IMR-90 (cell line): Measurements from ENCODE around the gene FNDC7. TPM values are rescaled to one million over a fixed set of nuclear protein-coding genes. Genes with fewer than 3 reads are reported as not detected.

ENCODE experiments used
- ATAC-seq: fragments of 200-7000 bp; cut with Tn5 transposase; 2 replicates; pipeline ENCODE4 v1.9.1; 2020; ENCODE audit warnings: low read depth, mild to moderate bottlenecking, moderate library complexity
- BruUV-seq: library from RNA; stranded (reverse); fragments of 400-500 nt; replicated peaks from 2 replicates; lab custom pipeline; 2021; lab: Mats Ljungman, UMichigan
- CTCF ChIA-PET: fragments of 300-600 bp; formaldehyde crosslinking; extraction: SDS; loops from one replicate; lab custom pipeline; 2021; ENCODE audit warnings: antibody characterized with exemption; lab: Yijun Ruan, JAX
- POLR2A ChIA-PET: fragments of 300-600 bp; sonication (Branson Sonifier 250); formaldehyde crosslinking; loops from one replicate; lab custom pipeline; 2022; ENCODE audit warnings: antibody characterized with exemption; ENCODE audit not compliant: unreplicated experiment; lab: Charles Lee
- DNase-seq: peaks from one replicate; pipeline ENCODE4 v3.0.0; 2013
- H2AFZ ChIP-seq: replicated peaks from 2 replicates; pipeline ENCODE3; 2013; ENCODE audit warnings: low read length, mild to moderate bottlenecking; ENCODE audit not compliant: poor library complexity
- H2AK5ac ChIP-seq: 2 replicates; pipeline ENCODE4 v1.6.1; 2013; ENCODE audit warnings: low read depth, low read length, inconsistent platforms
- H2AK9ac ChIP-seq: replicated peaks from 2 replicates; pipeline ENCODE3; 2013; ENCODE audit warnings: mild to moderate bottlenecking, low read depth, low read length, moderate library complexity; ENCODE audit not compliant: poor library complexity
- H2BK120ac ChIP-seq: 2 replicates; pipeline ENCODE4 v1.6.1; 2013; ENCODE audit warnings: low read depth, low read length, inconsistent platforms
- H2BK15ac ChIP-seq: 3 replicates; pipeline ENCODE4 v1.6.1; 2013; ENCODE audit warnings: low read depth, low read length, inconsistent platforms
- H2BK20ac ChIP-seq: 2 replicates; pipeline ENCODE4 v1.6.1; 2013; ENCODE audit warnings: low read depth, mild to moderate bottlenecking, inconsistent platforms, low read length, moderate library complexity
- H2BK5ac ChIP-seq: 2 replicates; pipeline ENCODE4 v1.6.1; 2013; ENCODE audit warnings: mild to moderate bottlenecking, low read depth, low read length, inconsistent platforms; ENCODE audit not compliant: poor library complexity, severe bottlenecking
- H3K14ac ChIP-seq: replicated peaks from 2 replicates; pipeline ENCODE4 v1.6.1; 2013; ENCODE audit warnings: low read depth, low read length, inconsistent platforms
- H3K18ac ChIP-seq: 2 replicates; pipeline ENCODE4 v1.6.1; 2013; ENCODE audit warnings: low read depth, low read length, control low read depth
- H3K23ac ChIP-seq: 2 replicates; pipeline ENCODE4 v1.6.1; 2013; ENCODE audit warnings: low read depth, low read length, inconsistent platforms
- H3K27ac ChIP-seq: 2 replicates; pipeline ENCODE4 v1.5.1; 2013; ENCODE audit warnings: mild to moderate bottlenecking, control low read depth, low read length; ENCODE audit not compliant: insufficient read depth
- H3K27me3 ChIP-seq: 2 replicates; pipeline ENCODE4 v1.6.1; 2013; ENCODE audit warnings: low read length; ENCODE audit not compliant: control insufficient read depth, insufficient read depth
- H3K36me3 ChIP-seq: 2 replicates; pipeline ENCODE4 v1.6.1; 2013; ENCODE audit warnings: low read length, mixed read lengths; ENCODE audit not compliant: control insufficient read depth, insufficient read depth
- H3K4ac ChIP-seq: 2 replicates; pipeline ENCODE4 v1.6.1; 2013; ENCODE audit warnings: low read depth, low read length, inconsistent platforms
- H3K4me1 ChIP-seq: 2 replicates; pipeline ENCODE4 v1.6.1; 2013; ENCODE audit warnings: low read length, mixed read lengths; ENCODE audit not compliant: control insufficient read depth, insufficient read depth
- H3K4me2 ChIP-seq: 2 replicates; pipeline ENCODE4 v1.6.1; 2013; ENCODE audit warnings: low read depth, mild to moderate bottlenecking, control low read depth, low read length, moderate library complexity
- H3K4me3 ChIP-seq: 2 replicates; pipeline ENCODE4 v1.5.1; 2013; ENCODE audit warnings: low read depth, mild to moderate bottlenecking, control low read depth, low read length, moderate library complexity; ENCODE audit not compliant: insufficient read depth
- H3K56ac ChIP-seq: 2 replicates; pipeline ENCODE4 v1.6.1; 2013; ENCODE audit warnings: low read length, inconsistent platforms; ENCODE audit not compliant: insufficient read depth; ENCODE audit errors: extremely low read depth
- H3K79me1 ChIP-seq, 2 experiments: 2 replicates each; pipeline ENCODE4 v1.6.1; 2013; ENCODE audit warnings: low read length in 2 of 2, inconsistent platforms in 1 of 2, low read depth in 1 of 2
- H3K9ac ChIP-seq: 2 replicates; pipeline ENCODE4 v1.6.1; 2013; ENCODE audit warnings: low read depth, low read length, control low read depth
- H3K9me1 ChIP-seq: 2 replicates; pipeline ENCODE4 v1.6.1; 2013; ENCODE audit warnings: low read length, inconsistent platforms; ENCODE audit not compliant: insufficient read depth
- H3K9me3 ChIP-seq: 2 replicates; pipeline ENCODE4 v1.6.1; 2013; ENCODE audit warnings: low read length; ENCODE audit not compliant: control insufficient read depth, insufficient read depth
- H4K20me1 ChIP-seq: 2 replicates; pipeline ENCODE4 v1.6.1; 2013; ENCODE audit warnings: low read length, inconsistent platforms; ENCODE audit not compliant: insufficient read depth
- H4K5ac ChIP-seq: 2 replicates; pipeline ENCODE4 v1.6.1; 2013; ENCODE audit warnings: mild to moderate bottlenecking, low read depth, low read length, control low read depth
- H4K8ac ChIP-seq, 2 experiments: 2 replicates each; pipeline ENCODE4 v1.6.1; 2013; ENCODE audit warnings: low read depth in 2 of 2, low read length in 2 of 2, control low read depth in 1 of 2, inconsistent platforms in 1 of 2
- H4K91ac ChIP-seq: 2 replicates; pipeline ENCODE4 v1.6.1; 2013; ENCODE audit warnings: low read depth, low read length, inconsistent platforms; ENCODE audit not compliant: insufficient read depth
- BHLHE40 ChIP-seq: fragments of 150-350 bp; IDR thresholded peaks from 2 replicates; pipeline ENCODE4 v1.6.1; 2016; ENCODE audit warnings: mild to moderate bottlenecking, low read depth, low read length
- CEBPB ChIP-seq: IDR thresholded peaks from 2 replicates; pipeline ENCODE4 v1.6.1; 2012; ENCODE audit warnings: low read depth, low read length, improper control_type of control experiment
- CHD1 ChIP-seq: IDR thresholded peaks from 2 replicates; pipeline ENCODE4 v1.6.1; 2012; ENCODE audit warnings: low read depth, low read length, improper control_type of control experiment
- CTCF ChIP-seq: conservative IDR thresholded peaks from 2 replicates; pipeline ENCODE4 v1.5.1; 2012; ENCODE audit warnings: mild to moderate bottlenecking, low read depth, low read length, improper control_type of control experiment
- ELK1 ChIP-seq: fragments of 150-350 bp; IDR thresholded peaks from 2 replicates; pipeline ENCODE4 v1.6.1; 2016; ENCODE audit warnings: low read depth, mild to moderate bottlenecking, low read length, moderate library complexity, borderline replicate concordance
- FOS ChIP-seq: fragments of 150-350 bp; IDR thresholded peaks from 2 replicates; pipeline ENCODE4 v1.6.1; 2016; ENCODE audit warnings: low read depth, low read length
- MAFK ChIP-seq: IDR thresholded peaks from 2 replicates; pipeline ENCODE4 v1.6.1; 2012; ENCODE audit warnings: low read depth, low read length, improper control_type of control experiment
- MAZ ChIP-seq: IDR thresholded peaks from 2 replicates; pipeline ENCODE4 v1.6.1; 2012; ENCODE audit warnings: low read depth, mild to moderate bottlenecking, low read length, improper control_type of control experiment, moderate library complexity, borderline replicate concordance
- MXI1 ChIP-seq: IDR thresholded peaks from 2 replicates; pipeline ENCODE4 v1.6.1; 2012; ENCODE audit warnings: low read depth, mild to moderate bottlenecking, low read length, moderate library complexity, borderline replicate concordance
- NFE2L2 ChIP-seq: fragments of 150-350 bp; IDR thresholded peaks from 2 replicates; pipeline ENCODE4 v1.6.1; 2016; ENCODE audit warnings: low read depth, mild to moderate bottlenecking, low read length
- POLR2A ChIP-seq: IDR thresholded peaks from 2 replicates; pipeline ENCODE4 v1.6.1; 2012; ENCODE audit warnings: mild to moderate bottlenecking, low read depth, low read length
- RAD21 ChIP-seq: IDR thresholded peaks from 2 replicates; pipeline ENCODE4 v1.6.1; 2012; ENCODE audit warnings: low read length, improper control_type of control experiment
- RCOR1 ChIP-seq: IDR thresholded peaks from 2 replicates; pipeline ENCODE4 v1.6.1; 2012; ENCODE audit warnings: mild to moderate bottlenecking, low read length, improper control_type of control experiment; ENCODE audit not compliant: insufficient replicate concordance
- RFX5 ChIP-seq: IDR thresholded peaks from 2 replicates; pipeline ENCODE4 v1.8.0; 2012; ENCODE audit warnings: low read depth, mild to moderate bottlenecking, low read length, moderate library complexity
- SMC3 ChIP-seq: fragments of 150-350 bp; IDR thresholded peaks from 2 replicates; pipeline ENCODE4 v1.6.1; 2016; ENCODE audit warnings: low read depth, mild to moderate bottlenecking, antibody characterized with exemption, low read length, moderate library complexity
- USF2 ChIP-seq: fragments of 150-350 bp; IDR thresholded peaks from 2 replicates; pipeline ENCODE4 v1.6.1; 2017; ENCODE audit warnings: mild to moderate bottlenecking, antibody characterized with exemption, low read length, low read depth
- dilution Hi-C: fragments of 300-500 bp; cut with HindIII; formaldehyde crosslinking; loops from one replicate; pipeline ENCODE4 v1.14.3; 2018; ENCODE audit warnings: low sequenced_read_pairs; ENCODE audit not compliant: unreplicated experiment
- in situ Hi-C: fragments of 300-500 bp; cut with MboI; formaldehyde crosslinking; loops from 3 replicates; pipeline ENCODE4 v1.14.3; 2019; ENCODE audit warnings: low sequenced_read_pairs, inconsistent platforms, mixed read lengths
- intact Hi-C: fragments of 100-400 bp; cut with micrococcal nuclease; formaldehyde crosslinking; loops from 2 replicates; pipeline ENCODE4 v1.10.0; 2022
- polyA plus RNA-seq, 3 experiments: library from polyadenylated mRNA; depleted of rRNA; stranded (reverse); fragments of >200 nt; gene quantifications; 2 replicates each; pipeline ENCODE4 v1.2.3, GENCODE V29; 2012; ENCODE audit warnings: low replicate concordance in 1 of 3
- total RNA-seq: library from RNA; depleted of rRNA; stranded (reverse); fragments of >200 nt; gene quantifications from 2 replicates; pipeline ENCODE4 v1.2.3, GENCODE V29; 2012

FNDC7 gene
- total and polyA plus RNA-seq, 2 of the 4 experiments (the other 2 are of a cell fraction): not detected

- H4K5ac ChIP-seq: no peak overlapping the region
- no peak overlapping the region for H4K8ac ChIP-seq
- ATAC-seq: no peak
- ChIA-PET CTCF (no interaction called here), POLR2A (no interaction called here)
- H2BK5ac ChIP-seq: peak overlapping the region; percentile 69
- H3K14ac ChIP-seq: no peak overlapping the region
- no peak for DNase-seq
- dilution Hi-C loops (no loop called here), intact Hi-C loops (no loop called here), in situ Hi-C loops (no loop called here)
- no peak overlapping the region for H2AFZ ChIP-seq
- no peak overlapping the region for H3K4me2 ChIP-seq
- no peak for TF ChIP-seq ELK1
- TF ChIP-seq MXI1: no peak
- no peak for TF ChIP-seq MAFK
- no peak for TF ChIP-seq RCOR1
- TF ChIP-seq RFX5: no peak
- TF ChIP-seq FOS: no peak
- TF ChIP-seq USF2: no peak
- no peak for TF ChIP-seq CTCF
- TF ChIP-seq CEBPB: no peak
- TF ChIP-seq NFE2L2: no peak
- no peak for TF ChIP-seq RAD21
- TF ChIP-seq CHD1: no peak
- TF ChIP-seq POLR2A: no peak
- no peak for TF ChIP-seq BHLHE40
- TF ChIP-seq SMC3: no peak
- no peak for TF ChIP-seq MAZ
- H3K27me3 ChIP-seq: no peaks in the 10 kb centered on the region
- H2BK20ac ChIP-seq: no peak overlapping the region
- no peaks in the 10 kb centered on the region; the same call in 1 of the 2 replicates for H3K9me1 ChIP-seq
- H2AK5ac ChIP-seq: no peak overlapping the region
- no peak overlapping the region for H3K9ac ChIP-seq
- no peak overlapping the region for H3K4me3 ChIP-seq
- no peak overlapping the region for H3K18ac ChIP-seq
- peaks cover 7 to 14% of the 10 kb centered on the region in 2 experiments; a peak in 3 of 4 replicates for H3K79me1 ChIP-seq
- no peaks in the 10 kb centered on the region for H3K9me3 ChIP-seq
- H2BK15ac ChIP-seq: no peak overlapping the region
- no peak overlapping the region for H4K91ac ChIP-seq
- H2BK120ac ChIP-seq: no peak overlapping the region
- no peak overlapping the region for H3K4ac ChIP-seq
- H3K56ac ChIP-seq: no peak overlapping the region
- H3K4me1 ChIP-seq: no peaks in the 10 kb centered on the region
- no peaks in the 10 kb centered on the region for H4K20me1 ChIP-seq
- H3K36me3 ChIP-seq: peaks cover 23% of the 10 kb centered on the region
- no peak overlapping the region for H3K23ac ChIP-seq
- BruUV-seq: no TSS peak
- H3K27ac ChIP-seq: no peak overlapping the region
- no peak overlapping the region for H2AK9ac ChIP-seq
Measured at GRCh38 chr1:108758796-108759195, 46.1 kb downstream of the FNDC7 start.
